Kidney (tissue), 14 donors: ENCODE results near the gene PLEKHO1. TPM values are rescaled to one million over a fixed set of nuclear protein-coding genes. Genes with fewer than 3 reads are reported as not detected.

Source experiments
- DNase-seq, 5 donors: peaks; one replicate each; pipeline ENCODE4 v3.0.0-alpha.2; 2013 to 2020
- FAIRE-seq: peaks from 2 replicates; lab custom pipeline; 2012; peaks lifted over from hg19 to GRCh38; lab: Jason Lieb, UNC
- H3K27ac ChIP-seq, 2 donors: one replicate each; pipeline ENCODE4 v1.7.0; 2013; ENCODE audit warnings: low read depth in 2 of 2, low read length in 2 of 2, inconsistent platforms in 1 of 2
- H3K27me3 ChIP-seq: one replicate; pipeline ENCODE4 v1.7.1; 2013; ENCODE audit warnings: low read length, inconsistent platforms; ENCODE audit not compliant: control insufficient read depth, insufficient read depth
- H3K36me3 ChIP-seq, 3 donors: one replicate each; pipeline versions ENCODE4 v1.7.0 to v1.7.1; 2013; ENCODE audit warnings: low read length in 3 of 3, control low read depth in 1 of 3, inconsistent platforms in 1 of 3; ENCODE audit not compliant: insufficient read depth in 3 of 3, control insufficient read depth in 2 of 3
- H3K4me1 ChIP-seq, 3 donors: one replicate each; pipeline versions ENCODE4 v1.7.0 to v1.7.1; 2013; ENCODE audit warnings: low read length in 3 of 3, inconsistent platforms in 1 of 3, low read depth in 1 of 3; ENCODE audit not compliant: control insufficient read depth in 2 of 3, insufficient read depth in 2 of 3
- H3K4me3 ChIP-seq, 3 donors: one replicate each; pipeline versions ENCODE4 v1.7.0 to v1.8.1; 2013; ENCODE audit warnings: low read length in 3 of 3, control low read depth in 1 of 3, inconsistent platforms in 1 of 3
- H3K9ac ChIP-seq, 3 donors: one replicate each; pipeline versions ENCODE4 v1.7.0 to v1.7.1; 2013; ENCODE audit warnings: low read length in 3 of 3, control low read depth in 1 of 3, inconsistent platforms in 1 of 3
- H3K9me3 ChIP-seq, 3 donors: one replicate each; pipeline versions ENCODE4 v1.7.0 to v1.7.1; 2013; ENCODE audit warnings: low read length in 3 of 3, control low read depth in 1 of 3, inconsistent platforms in 1 of 3; ENCODE audit not compliant: control insufficient read depth in 2 of 3, insufficient read depth in 1 of 3
- intact Hi-C: fragments of 100-400 bp; cut with DNase I; formaldehyde crosslinking; loops from one replicate; pipeline ENCODE4 v1.11.1; 2022
- polyA plus RNA-seq: library from polyadenylated mRNA; stranded (reverse); fragments of 350-450 nt; fragmentation: Illumina TruSeq; extraction: RNeasy Lipid Tissue Mini Kit (QIAGEN cat#74804); gene quantifications from one replicate; pipeline ENCODE4 v1.2.3, GENCODE V29; 2014; ENCODE audit warnings: low read depth, low replicate concordance; ENCODE audit not compliant: insufficient read depth
- total RNA-seq: library from RNA; stranded (reverse); fragmentation: NEBNext Ultra II Directional; extraction: Animal tissue kit (Norgen Biotek cat#: 25700); gene quantifications from one replicate; pipeline ENCODE4 v1.2.1, GENCODE V29; 2021
- TF ChIP-seq, protein P1 (sequence below): IDR thresholded peaks from 3 replicates; pipeline ENCODE4 v1.5.1; 2012; ENCODE audit warnings: mild to moderate bottlenecking, moderate library complexity, borderline replicate concordance; ENCODE audit not compliant: insufficient read depth; ENCODE audit errors: extremely low read depth
- donor health status: control.
- donor health status: control.
- donor health status: control.
- donor health status: control.
- donor health status: control.
- donor health status: DM: yes; HTN: yes; CAD: no.
- donor health status: Normal renal cell carcinoma (clear cell type).

The PLEKHO1 gene
- total and polyA plus RNA-seq, 2 donors from 2014 or later = 28.0 to 32.7 TPM

DNA sequence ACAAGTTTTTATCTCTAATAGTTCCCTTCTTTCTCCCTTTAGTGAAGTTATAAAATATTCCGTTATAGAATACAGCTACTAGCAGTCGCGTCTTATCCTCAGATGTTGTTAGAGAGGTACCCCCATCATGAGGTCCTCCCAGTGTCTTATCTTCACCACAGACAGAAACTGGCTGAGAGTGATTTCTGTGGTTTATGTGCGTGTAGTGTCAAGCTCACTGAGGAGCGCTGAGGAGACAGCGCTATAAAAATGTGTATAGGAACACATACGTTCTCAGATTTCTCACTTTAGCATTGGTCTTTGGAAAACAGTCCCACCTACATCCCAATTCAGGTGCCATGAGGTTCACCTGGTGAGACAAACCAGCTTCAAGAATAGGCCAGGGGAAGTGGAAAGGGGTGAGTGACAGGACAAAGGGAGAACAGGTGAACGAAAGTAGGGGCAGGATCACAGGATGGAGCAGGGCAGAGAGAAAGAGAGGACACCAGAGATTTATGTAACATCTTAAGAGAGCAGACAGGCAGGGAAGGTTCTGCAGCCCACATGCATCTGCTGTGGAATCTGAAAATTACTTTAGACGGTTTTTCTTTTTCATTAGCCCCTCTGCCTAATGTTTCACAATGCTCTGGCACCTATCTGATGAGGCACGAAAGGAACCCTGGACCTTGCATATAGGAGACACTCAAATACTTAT, 2.7 kb upstream of the PLEKHO1 start:
- TF ChIP-seq, protein P1, sequence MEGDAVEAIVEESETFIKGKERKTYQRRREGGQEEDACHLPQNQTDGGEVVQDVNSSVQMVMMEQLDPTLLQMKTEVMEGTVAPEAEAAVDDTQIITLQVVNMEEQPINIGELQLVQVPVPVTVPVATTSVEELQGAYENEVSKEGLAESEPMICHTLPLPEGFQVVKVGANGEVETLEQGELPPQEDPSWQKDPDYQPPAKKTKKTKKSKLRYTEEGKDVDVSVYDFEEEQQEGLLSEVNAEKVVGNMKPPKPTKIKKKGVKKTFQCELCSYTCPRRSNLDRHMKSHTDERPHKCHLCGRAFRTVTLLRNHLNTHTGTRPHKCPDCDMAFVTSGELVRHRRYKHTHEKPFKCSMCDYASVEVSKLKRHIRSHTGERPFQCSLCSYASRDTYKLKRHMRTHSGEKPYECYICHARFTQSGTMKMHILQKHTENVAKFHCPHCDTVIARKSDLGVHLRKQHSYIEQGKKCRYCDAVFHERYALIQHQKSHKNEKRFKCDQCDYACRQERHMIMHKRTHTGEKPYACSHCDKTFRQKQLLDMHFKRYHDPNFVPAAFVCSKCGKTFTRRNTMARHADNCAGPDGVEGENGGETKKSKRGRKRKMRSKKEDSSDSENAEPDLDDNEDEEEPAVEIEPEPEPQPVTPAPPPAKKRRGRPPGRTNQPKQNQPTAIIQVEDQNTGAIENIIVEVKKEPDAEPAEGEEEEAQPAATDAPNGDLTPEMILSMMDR = no peak
- DNase-seq (no peak), FAIRE-seq (no peak)
- Histone ChIP-seq H3K4me3 (no peak overlapping the region), H3K4me1 (peaks cover 0 to 5% (median 0%) of the 10 kb centered on the region in 3 donors), H3K36me3 (no peaks in the 10 kb centered on the region), H3K27ac (no peak overlapping the region), H3K9ac (no peak overlapping the region), H3K9me3 (no peaks in the 10 kb centered on the region), H3K27me3 (no peaks in the 10 kb centered on the region)
- intact Hi-C loops = no loop called here

DNA sequence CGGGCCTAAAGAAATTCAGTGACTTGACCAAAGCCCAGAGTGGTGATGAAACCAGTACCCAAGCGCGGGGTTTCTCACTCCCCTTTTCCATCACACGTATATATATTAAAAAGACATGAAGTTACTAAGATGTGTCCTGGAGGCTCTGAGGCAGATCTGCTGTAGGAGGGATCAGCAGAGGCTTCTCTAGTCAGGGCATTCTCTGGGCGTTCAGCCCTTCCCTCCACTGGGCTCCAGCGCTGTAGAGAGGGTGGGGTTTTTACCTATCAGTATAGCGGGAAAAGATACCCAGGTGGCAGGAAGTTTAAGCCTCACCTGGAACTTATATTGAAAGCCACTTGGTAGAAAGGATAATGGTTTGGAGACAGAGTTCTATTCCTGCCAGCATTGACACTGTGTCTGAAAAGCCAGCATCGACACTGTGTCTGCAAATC, 862 bp upstream of the PLEKHO1 start:
- no peaks in the 10 kb centered on the region for H3K27me3 ChIP-seq
- no peaks in the 10 kb centered on the region for H3K9me3 ChIP-seq
- peaks cover 0 to 5% (median 0%) of the 10 kb centered on the region in 3 donors for H3K4me1 ChIP-seq
- DNase-seq (peak in 1 of 5 donors; percentile 59), FAIRE-seq (no peak)
- peak overlapping the region; percentile 3 to 88 (median 56) for H3K9ac ChIP-seq
- H3K27ac ChIP-seq = peak overlapping the region; percentile 71 to 77
- intact Hi-C loops = no loop called here
- H3K36me3 ChIP-seq = peaks cover 0 to 4% (median 0%) of the 10 kb centered on the region in 3 donors
- TF ChIP-seq, protein P1 = no peak
- peak overlapping the region; percentile 36 to 86 (median 54) for H3K4me3 ChIP-seq

DNA sequence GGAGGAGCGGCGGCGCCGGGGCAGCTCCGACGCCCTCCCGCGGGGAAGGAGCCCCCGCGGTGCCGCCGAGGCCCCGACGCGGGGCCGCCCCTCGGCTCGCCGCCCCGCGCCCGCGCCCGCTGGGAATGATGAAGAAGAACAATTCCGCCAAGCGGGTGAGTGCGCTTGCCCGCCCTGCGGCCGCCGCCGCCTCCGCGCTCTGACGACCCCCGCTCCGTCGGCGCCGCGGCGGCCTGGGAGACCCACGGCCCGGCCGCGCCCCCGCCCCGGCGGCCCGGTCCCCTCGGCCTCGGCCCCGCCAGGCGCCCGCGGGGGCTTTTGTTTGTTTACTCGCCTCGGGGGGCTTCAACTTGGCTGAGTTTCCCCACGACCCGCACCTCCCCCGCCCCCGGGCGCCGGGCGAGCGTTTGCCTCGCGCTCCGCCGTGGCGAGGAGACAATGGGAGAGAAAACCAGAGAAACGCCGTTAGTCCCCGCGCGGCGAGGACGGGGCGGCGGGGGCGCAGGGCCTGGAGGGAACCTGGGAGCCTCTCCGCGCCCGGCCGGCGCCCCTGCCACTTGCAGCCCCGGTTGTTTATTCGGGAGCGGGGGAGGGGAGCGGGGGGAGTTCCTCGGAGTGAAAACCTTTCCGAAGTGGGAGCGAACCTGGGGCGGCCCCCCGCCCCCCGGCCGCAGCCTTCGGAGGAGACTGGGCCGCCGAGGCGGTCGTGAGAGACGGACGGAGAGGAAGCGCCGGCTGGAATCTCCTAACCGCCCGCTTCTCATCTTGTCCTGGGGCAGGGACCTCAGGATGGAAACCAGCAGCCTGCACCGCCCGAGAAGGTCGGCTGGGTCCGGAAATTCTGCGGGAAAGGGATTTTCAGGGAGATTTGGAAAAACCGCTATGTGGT, 661 bp downstream of the PLEKHO1 start:
- TF ChIP-seq, protein P1 = no peak
- H3K27ac ChIP-seq = peak overlapping the region; percentile 53 to 80
- peaks cover 0 to 5% (median 0%) of the 10 kb centered on the region in 3 donors for H3K4me1 ChIP-seq
- intact Hi-C loops = loop anchor here (10.0 kb wide), 1 partner anchor 56 kb away; no protein-coding TSS in a partner anchor
- FAIRE-seq (no peak), DNase-seq (peak; percentile 59 to 80 (median 73))
- H3K27me3 ChIP-seq = no peaks in the 10 kb centered on the region
- H3K9ac ChIP-seq = peak overlapping the region; percentile 34 to 71 (median 68)
- peaks cover 0 to 10% (median 0%) of the 10 kb centered on the region in 3 donors for H3K36me3 ChIP-seq
- H3K9me3 ChIP-seq = no peaks in the 10 kb centered on the region
- H3K4me3 ChIP-seq = peak overlapping the region; percentile 53 to 74 (median 54)
